ENCODE results near the gene SF3B1.

DNA sequence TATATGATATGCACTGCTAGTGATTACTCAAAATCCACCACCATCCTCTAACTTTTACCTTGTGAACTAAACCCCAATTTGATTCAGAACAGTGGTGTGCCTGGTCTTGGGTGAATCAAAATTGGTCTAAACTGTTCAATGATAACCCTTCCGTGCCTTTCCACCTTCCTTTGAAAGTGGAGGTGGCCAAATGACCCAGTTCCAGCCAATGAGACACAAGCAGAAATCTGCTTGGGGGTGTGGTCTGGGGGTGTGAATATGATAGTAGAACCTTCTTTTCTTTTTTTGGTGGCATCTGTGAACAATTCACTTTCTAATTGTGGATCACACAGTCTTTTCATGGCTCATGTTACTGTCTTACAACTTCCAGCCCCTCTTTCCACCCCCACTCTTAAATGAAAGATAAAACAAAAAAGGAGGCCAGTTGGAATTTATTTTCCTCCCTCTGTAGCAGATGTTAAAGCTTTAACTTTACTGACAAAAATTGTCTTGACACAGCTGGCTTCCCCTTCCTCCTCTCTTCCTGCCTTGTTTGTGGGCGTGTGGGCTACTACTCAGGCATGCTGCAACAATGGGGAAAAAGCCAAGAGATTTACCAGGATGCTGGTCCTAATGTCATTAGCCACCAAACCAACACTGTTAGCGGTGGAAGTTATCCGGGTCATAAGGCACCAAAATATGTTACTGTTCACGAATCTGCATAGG, 65.4 kb downstream of the SF3B1 start:
- TF ChIP-seq, protein P1, sequence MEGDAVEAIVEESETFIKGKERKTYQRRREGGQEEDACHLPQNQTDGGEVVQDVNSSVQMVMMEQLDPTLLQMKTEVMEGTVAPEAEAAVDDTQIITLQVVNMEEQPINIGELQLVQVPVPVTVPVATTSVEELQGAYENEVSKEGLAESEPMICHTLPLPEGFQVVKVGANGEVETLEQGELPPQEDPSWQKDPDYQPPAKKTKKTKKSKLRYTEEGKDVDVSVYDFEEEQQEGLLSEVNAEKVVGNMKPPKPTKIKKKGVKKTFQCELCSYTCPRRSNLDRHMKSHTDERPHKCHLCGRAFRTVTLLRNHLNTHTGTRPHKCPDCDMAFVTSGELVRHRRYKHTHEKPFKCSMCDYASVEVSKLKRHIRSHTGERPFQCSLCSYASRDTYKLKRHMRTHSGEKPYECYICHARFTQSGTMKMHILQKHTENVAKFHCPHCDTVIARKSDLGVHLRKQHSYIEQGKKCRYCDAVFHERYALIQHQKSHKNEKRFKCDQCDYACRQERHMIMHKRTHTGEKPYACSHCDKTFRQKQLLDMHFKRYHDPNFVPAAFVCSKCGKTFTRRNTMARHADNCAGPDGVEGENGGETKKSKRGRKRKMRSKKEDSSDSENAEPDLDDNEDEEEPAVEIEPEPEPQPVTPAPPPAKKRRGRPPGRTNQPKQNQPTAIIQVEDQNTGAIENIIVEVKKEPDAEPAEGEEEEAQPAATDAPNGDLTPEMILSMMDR (IDR thresholded peaks at IDR 0.05; ENCODE audit: low read length) = no peak
- no peak for TF ChIP-seq EZH2 (optimal IDR thresholded peaks at IDR 0.05; ENCODE audit: low read depth, low read length)

All from MM.1S (cell line).